H9 (cell line): Measurements from ENCODE around the gene ELFN2. TPM values are rescaled to one million over a fixed set of nuclear protein-coding genes. Genes with fewer than 3 reads are reported as not detected.

ENCODE experiments used
- DNase-seq: peaks from one replicate; pipeline ENCODE4 v3.0.0-alpha.2; 2017
- H2AFZ ChIP-seq: one replicate; pipeline ENCODE4 v1.6.1; 2013; ENCODE audit warnings: mild to moderate bottlenecking, low read length, control low read depth, moderate library complexity
- H2AK5ac ChIP-seq: 2 replicates; pipeline ENCODE4 v1.6.1; 2013; ENCODE audit warnings: low read length, control low read depth, mixed read lengths; ENCODE audit not compliant: insufficient read length
- H2BK120ac ChIP-seq: one replicate; pipeline ENCODE4 v1.6.1; 2013; ENCODE audit warnings: low read depth, mild to moderate bottlenecking, low read length, control low read depth, inconsistent platforms; ENCODE audit not compliant: poor library complexity, severe bottlenecking
- H2BK12ac ChIP-seq: 2 replicates; pipeline ENCODE4 v1.6.1; 2013; ENCODE audit warnings: low read length, control low read depth, mixed read lengths, low read depth; ENCODE audit not compliant: insufficient read length
- H2BK15ac ChIP-seq: 2 replicates; pipeline ENCODE4 v1.6.1; 2013; ENCODE audit warnings: low read depth, low read length, control low read depth
- H2BK20ac ChIP-seq: one replicate; pipeline ENCODE4 v1.6.1; 2013; ENCODE audit warnings: low read depth, mild to moderate bottlenecking, low read length, control low read depth, inconsistent platforms; ENCODE audit not compliant: poor library complexity, severe bottlenecking
- H2BK5ac ChIP-seq: 2 replicates; pipeline ENCODE4 v1.6.1; 2013; ENCODE audit warnings: low read length, control low read depth, mixed read lengths; ENCODE audit not compliant: insufficient read length
- H3K14ac ChIP-seq: 2 replicates; pipeline ENCODE4 v1.6.1; 2013; ENCODE audit warnings: low read length, control low read depth; ENCODE audit not compliant: insufficient read depth
- H3K18ac ChIP-seq: 2 replicates; pipeline ENCODE4 v1.6.1; 2013; ENCODE audit warnings: low read depth, mild to moderate bottlenecking, mixed read lengths, low read length, control low read depth; ENCODE audit not compliant: insufficient read length
- H3K23ac ChIP-seq: 2 replicates; pipeline ENCODE4 v1.6.1; 2013; ENCODE audit warnings: low read length, control low read depth, mixed read lengths, low read depth; ENCODE audit not compliant: insufficient read length
- H3K23me2 ChIP-seq: 2 replicates; pipeline ENCODE4 v1.6.1; 2013; ENCODE audit warnings: low read depth, mild to moderate bottlenecking, mixed read lengths, low read length, control low read depth; ENCODE audit not compliant: insufficient read length, poor library complexity, severe bottlenecking
- H3K27ac ChIP-seq: 2 replicates; pipeline ENCODE4 v1.5.1; 2013; ENCODE audit warnings: low read length, control low read depth, mixed read lengths, low read depth; ENCODE audit not compliant: insufficient read length
- H3K27me3 ChIP-seq: 2 replicates; pipeline ENCODE4 v1.6.1; 2013; ENCODE audit warnings: low read length, control low read depth, inconsistent platforms; ENCODE audit not compliant: insufficient read depth
- H3K4ac ChIP-seq: 2 replicates; pipeline ENCODE4 v1.6.1; 2013; ENCODE audit warnings: low read depth, mild to moderate bottlenecking, control low read depth, inconsistent platforms, low read length, moderate library complexity
- H3K4me1 ChIP-seq: 2 replicates; pipeline ENCODE4 v1.6.1; 2013; ENCODE audit warnings: low read length, control low read depth, inconsistent platforms; ENCODE audit not compliant: insufficient read depth
- H3K4me2 ChIP-seq: 2 replicates; pipeline ENCODE4 v1.6.1; 2013; ENCODE audit warnings: low read length, control low read depth, mixed read lengths; ENCODE audit not compliant: insufficient read length, insufficient read depth
- H3K56ac ChIP-seq: 2 replicates; pipeline ENCODE4 v1.6.1; 2013; ENCODE audit warnings: low read depth, mild to moderate bottlenecking, mixed read lengths, low read length, control low read depth; ENCODE audit not compliant: insufficient read length
- H3K79me1 ChIP-seq: 2 replicates; pipeline ENCODE4 v1.6.1; 2013; ENCODE audit warnings: low read depth, mild to moderate bottlenecking, moderate library complexity, low read length, control low read depth, inconsistent platforms; ENCODE audit not compliant: insufficient read depth, poor library complexity, severe bottlenecking
- H3K79me2 ChIP-seq: 2 replicates; pipeline ENCODE4 v1.6.1; 2013; ENCODE audit warnings: low read length, control low read depth, inconsistent platforms; ENCODE audit not compliant: insufficient read depth
- H3K9ac ChIP-seq: 2 replicates; pipeline ENCODE4 v1.6.1; 2013; ENCODE audit warnings: low read length, control low read depth, mixed read lengths; ENCODE audit not compliant: insufficient read length; ENCODE audit errors: extremely low read depth
- H3K9me3 ChIP-seq: one replicate; pipeline ENCODE4 v1.6.1; 2013; ENCODE audit warnings: low read depth, low read length, inconsistent platforms; ENCODE audit not compliant: control insufficient read depth
- H3T11ph ChIP-seq: one replicate; pipeline ENCODE4 v1.6.1; 2013; ENCODE audit warnings: mild to moderate bottlenecking, low read length, control low read depth, inconsistent platforms
- H4K20me1 ChIP-seq: one replicate; pipeline ENCODE4 v1.6.1; 2013; ENCODE audit not compliant: control insufficient read depth, insufficient read length, insufficient read depth
- H4K5ac ChIP-seq: 2 replicates; pipeline ENCODE4 v1.6.1; 2013; ENCODE audit warnings: low read depth, mild to moderate bottlenecking, mixed read lengths, low read length, control low read depth; ENCODE audit not compliant: insufficient read length
- H4K8ac ChIP-seq: replicated peaks from 2 replicates; pipeline ENCODE4 v1.6.1; 2013; ENCODE audit warnings: low read length, control low read depth, mixed read lengths, low read depth; ENCODE audit not compliant: insufficient read length
- H4K91ac ChIP-seq: 2 replicates; pipeline ENCODE4 v1.6.1; 2013; ENCODE audit warnings: low read depth, mild to moderate bottlenecking, moderate library complexity, mixed read lengths, low read length, control low read depth; ENCODE audit not compliant: insufficient read length
- H3K27ac Mint-ChIP-seq, 3 experiments: 2 replicates in 2 of 3; 3 replicates in 1 of 3; pipeline ENCODE4 v1.8.0; 2020 to 2021; ENCODE audit warnings: mixed read lengths in 3 of 3, mild to moderate bottlenecking in 1 of 3, moderate library complexity in 1 of 3
- H3K27me3 Mint-ChIP-seq: 2 replicates; pipeline ENCODE4 v1.8.0; 2021; ENCODE audit warnings: low read depth, mild to moderate bottlenecking, moderate library complexity, mixed read lengths
- H3K36me3 Mint-ChIP-seq, 3 experiments: 2 replicates in 2 of 3; 3 replicates in 1 of 3; pipeline ENCODE4 v1.8.0; 2020 to 2021; ENCODE audit warnings: low read depth in 3 of 3, mixed read lengths in 3 of 3; ENCODE audit not compliant: insufficient read depth in 1 of 3
- H3K4me1 Mint-ChIP-seq, 2 experiments: 2 replicates each; pipeline ENCODE4 v1.8.0; 2020; ENCODE audit warnings: mixed read lengths in 2 of 2
- H3K4me3 Mint-ChIP-seq, 2 experiments: 2 replicates in 1 of 2; 3 replicates in 1 of 2; pipeline ENCODE4 v1.8.0; 2020 to 2021; ENCODE audit warnings: mild to moderate bottlenecking in 2 of 2, mixed read lengths in 2 of 2, moderate library complexity in 1 of 2
- H3K9me3 Mint-ChIP-seq, 2 experiments: 2 replicates in 1 of 2; 3 replicates in 1 of 2; pipeline ENCODE4 v1.8.0; 2020; ENCODE audit warnings: mild to moderate bottlenecking in 2 of 2, mixed read lengths in 2 of 2, moderate library complexity in 1 of 2
- WGBS: extraction: QIAGEN DNeasy Blood & Tissue Kit; methylation state at CpG from one replicate; pipeline ENCODE4 v1.1.7; 2013; ENCODE audit warnings: missing lambda C conversion rate, low lambda C conversion rate, mixed read lengths; ENCODE audit not compliant: insufficient read length; ENCODE audit errors: extremely low coverage; 5-methylcytosine and 5-hydroxymethylcytosine counted together
- total RNA-seq: library from RNA; stranded (reverse); gene quantifications from 2 replicates; pipeline ENCODE4 v1.2.1, GENCODE V29; 2021
- TF ChIP-seq, protein P1 (sequence below): fragments of 200-600 bp; sonication (generic); conservative IDR thresholded peaks from 3 replicates; pipeline ENCODE4 v1.8.0; 2021; ENCODE audit warnings: antibody characterized with exemption, mild to moderate bottlenecking

Gene ELFN2
- total RNA-seq, 1 experiment from 2014 or later: 0.70 TPM

DNA sequence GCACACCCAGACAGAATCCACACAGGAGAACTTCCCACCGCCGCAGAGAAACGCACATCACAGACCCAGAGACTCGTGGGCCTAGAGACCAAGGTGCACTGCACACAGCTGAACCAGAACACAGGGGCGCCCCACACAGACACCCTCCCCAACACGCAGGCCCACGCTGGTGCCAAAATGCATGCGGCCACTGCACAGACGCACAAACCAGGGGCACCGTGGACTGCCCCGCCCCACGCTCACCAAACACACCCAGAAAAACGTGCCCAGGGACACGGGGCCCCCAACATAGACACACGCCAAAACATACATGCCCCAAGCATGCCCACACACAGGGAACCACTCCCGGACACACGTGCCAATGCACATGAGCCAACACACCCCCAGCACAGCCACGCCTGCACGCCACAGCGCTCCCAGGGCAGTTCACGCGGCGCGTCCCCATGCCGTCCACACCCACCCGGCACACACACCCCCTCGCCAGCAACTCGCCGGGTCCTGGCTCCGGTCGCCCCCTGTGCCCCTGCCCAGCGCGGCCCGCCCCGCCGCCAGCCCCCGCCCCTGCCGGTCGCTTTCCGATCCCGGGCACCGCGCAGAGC lies 7.8 kb downstream of the ELFN2 start:
- Histone ChIP-seq H3K14ac (no peak overlapping the region), H2BK20ac (no peak overlapping the region), H4K8ac (no peak overlapping the region), H3K4me1 (no peaks in the 10 kb centered on the region), H3T11ph (no peak overlapping the region), H2BK120ac (no peak overlapping the region), H2AK5ac (no peak overlapping the region), H3K18ac (no peak overlapping the region), H3K4me2 (peak overlapping the region; percentile 65), H4K91ac (no peak overlapping the region), H3K9me3 (no peaks in the 10 kb centered on the region), H3K9ac (no peak overlapping the region), H2AFZ (no peak overlapping the region), H2BK12ac (no peak overlapping the region), H4K5ac (no peak overlapping the region), H2BK15ac (no peak overlapping the region), H3K79me2 (no peaks in the 10 kb centered on the region), H4K20me1 (no peaks in the 10 kb centered on the region), H3K23me2 (peaks cover 9% of the 10 kb centered on the region), H3K79me1 (no peaks in the 10 kb centered on the region), H3K4ac (no peak overlapping the region), H3K27me3 (no peaks in the 10 kb centered on the region; the same call in 1 of the 2 replicates), H3K27ac (no peak overlapping the region), H3K56ac (no peak overlapping the region), H3K23ac (no peak overlapping the region), H2BK5ac (no peak overlapping the region)
- no CpG with 5 or more reads among the region's 43 CpGs for WGBS
- Mint-ChIP-seq H3K4me1 (peaks cover 23 to 51% of the 10 kb centered on the region in 2 experiments), H3K36me3 (no peaks in the 10 kb centered on the region), H3K9me3 (no peaks in the 10 kb centered on the region; a peak in 2 of 5 replicates), H3K27ac (peak overlapping the region in 1 of 3 experiments; percentile 72; a peak in 1 of 7 replicates), H3K4me3 (peak overlapping the region; percentile 77 to 84), H3K27me3 (peaks cover 70% of the 10 kb centered on the region)
- DNase-seq: no peak
- TF ChIP-seq, protein P1, sequence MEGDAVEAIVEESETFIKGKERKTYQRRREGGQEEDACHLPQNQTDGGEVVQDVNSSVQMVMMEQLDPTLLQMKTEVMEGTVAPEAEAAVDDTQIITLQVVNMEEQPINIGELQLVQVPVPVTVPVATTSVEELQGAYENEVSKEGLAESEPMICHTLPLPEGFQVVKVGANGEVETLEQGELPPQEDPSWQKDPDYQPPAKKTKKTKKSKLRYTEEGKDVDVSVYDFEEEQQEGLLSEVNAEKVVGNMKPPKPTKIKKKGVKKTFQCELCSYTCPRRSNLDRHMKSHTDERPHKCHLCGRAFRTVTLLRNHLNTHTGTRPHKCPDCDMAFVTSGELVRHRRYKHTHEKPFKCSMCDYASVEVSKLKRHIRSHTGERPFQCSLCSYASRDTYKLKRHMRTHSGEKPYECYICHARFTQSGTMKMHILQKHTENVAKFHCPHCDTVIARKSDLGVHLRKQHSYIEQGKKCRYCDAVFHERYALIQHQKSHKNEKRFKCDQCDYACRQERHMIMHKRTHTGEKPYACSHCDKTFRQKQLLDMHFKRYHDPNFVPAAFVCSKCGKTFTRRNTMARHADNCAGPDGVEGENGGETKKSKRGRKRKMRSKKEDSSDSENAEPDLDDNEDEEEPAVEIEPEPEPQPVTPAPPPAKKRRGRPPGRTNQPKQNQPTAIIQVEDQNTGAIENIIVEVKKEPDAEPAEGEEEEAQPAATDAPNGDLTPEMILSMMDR: no peak
